ENCODE results near the gene FADS3. TPM values are rescaled to one million over a fixed set of nuclear protein-coding genes. Genes with fewer than 3 reads are reported as not detected.
A peak's percentile ranks its signal among the peaks of the same experiment; 100 is the strongest.

FADS3 gene
- total and polyA plus RNA-seq, 2 of the 13 experiments (the other 11 are each of a cell fraction or from before 2014, with no cell fraction given) = 13.4 to 23.2 TPM

GRCh38 chr11:61828629-61829407, 62.5 kb downstream of the FADS3 start (continued):
- TF ChIP-seq MTA1 (CRISPR knock-in tag; IDR thresholded peaks at IDR 0.05; ENCODE audit: borderline replicate concordance) = peak; percentile 8; the same call in 1 of the 2 replicates
- no peak for TF ChIP-seq CHD2 (IDR thresholded peaks at IDR 0.05; ENCODE audit: low read depth, low read length)
- no peak for TF ChIP-seq NFRKB (IDR thresholded peaks at IDR 0.05)
- TF ChIP-seq SRSF4 (IDR thresholded peaks at IDR 0.05; ENCODE audit: low read depth, low read length, poor library complexity, severe bottlenecking) = no peak
- TF ChIP-seq SIX1 (CRISPR knock-in tag; IDR thresholded peaks at IDR 0.05; ENCODE audit: borderline replicate concordance) = no peak
- no peak for TF ChIP-seq SMC3 (IDR thresholded peaks at IDR 0.05; ENCODE audit: low read length)
- TF ChIP-seq U2AF1 (optimal IDR thresholded peaks at IDR 0.05; ENCODE audit: low read depth, low read length) = no peak
- peak; percentile 71 for TF ChIP-seq PATZ1 (CRISPR knock-in tag; IDR thresholded peaks at IDR 0.05)
- TF ChIP-seq SIX4 (CRISPR knock-in tag; IDR thresholded peaks at IDR 0.05) = no peak
- no peak; the same call in 1 of the 2 replicates for TF ChIP-seq SPEN (CRISPR knock-in tag; IDR thresholded peaks at IDR 0.05; ENCODE audit: low read depth)
- TF ChIP-seq ZNF7 (CRISPR knock-in tag; IDR thresholded peaks at IDR 0.05) = no peak
- TF ChIP-seq DR1 (CRISPR knock-in tag; IDR thresholded peaks at IDR 0.05) = no peak
- no peak for TF ChIP-seq ZBTB3 (CRISPR knock-in tag; IDR thresholded peaks at IDR 0.05; ENCODE audit: borderline replicate concordance, low read depth)
- no peak for TF ChIP-seq ZFAT (CRISPR knock-in tag; conservative IDR thresholded peaks at IDR 0.05)
- no peak for TF ChIP-seq ZNF644 (CRISPR knock-in tag; IDR thresholded peaks at IDR 0.05; ENCODE audit: low read depth)
- TF ChIP-seq KDM3A (CRISPR knock-in tag; IDR thresholded peaks at IDR 0.05; ENCODE audit: low read depth) = no peak
- no peak for TF ChIP-seq ZNF205 (CRISPR knock-in tag; IDR thresholded peaks at IDR 0.05)
- TF ChIP-seq ZNF746 (CRISPR knock-in tag; IDR thresholded peaks at IDR 0.05) = no peak
- no peak for TF ChIP-seq HMG20A (CRISPR knock-in tag; IDR thresholded peaks at IDR 0.05; ENCODE audit: borderline replicate concordance)
- TF ChIP-seq PTBP1 (IDR thresholded peaks at IDR 0.05; ENCODE audit: low read depth, low read length, poor library complexity, severe bottlenecking) = no peak
- TF ChIP-seq TFE3 (CRISPR knock-in tag; IDR thresholded peaks at IDR 0.05) = no peak; the same call in 1 of the 2 replicates
- no peak for TF ChIP-seq SUZ12 (IDR thresholded peaks at IDR 0.05; ENCODE audit: low read depth, low read length)
- no peak for TF ChIP-seq ZNF570 (CRISPR knock-in tag; IDR thresholded peaks at IDR 0.05; ENCODE audit: borderline replicate concordance)
- peak; percentile 50 for TF ChIP-seq ZFY (CRISPR knock-in tag; IDR thresholded peaks at IDR 0.05)
- no peak for TF ChIP-seq FOXM1 (CRISPR knock-in tag; IDR thresholded peaks at IDR 0.05)
- TF ChIP-seq ZNF432 (CRISPR knock-in tag; IDR thresholded peaks at IDR 0.05; ENCODE audit: borderline replicate concordance) = no peak
- TF ChIP-seq LRRFIP1 (CRISPR knock-in tag; conservative IDR thresholded peaks at IDR 0.05) = no peak
